Measurements from ENCODE around the gene RPS6KA2.

RPS6KA2 gene
- 30.2 to 121 (median 62.5) reads per million in 18 experiments for total RNA-seq

DNA sequence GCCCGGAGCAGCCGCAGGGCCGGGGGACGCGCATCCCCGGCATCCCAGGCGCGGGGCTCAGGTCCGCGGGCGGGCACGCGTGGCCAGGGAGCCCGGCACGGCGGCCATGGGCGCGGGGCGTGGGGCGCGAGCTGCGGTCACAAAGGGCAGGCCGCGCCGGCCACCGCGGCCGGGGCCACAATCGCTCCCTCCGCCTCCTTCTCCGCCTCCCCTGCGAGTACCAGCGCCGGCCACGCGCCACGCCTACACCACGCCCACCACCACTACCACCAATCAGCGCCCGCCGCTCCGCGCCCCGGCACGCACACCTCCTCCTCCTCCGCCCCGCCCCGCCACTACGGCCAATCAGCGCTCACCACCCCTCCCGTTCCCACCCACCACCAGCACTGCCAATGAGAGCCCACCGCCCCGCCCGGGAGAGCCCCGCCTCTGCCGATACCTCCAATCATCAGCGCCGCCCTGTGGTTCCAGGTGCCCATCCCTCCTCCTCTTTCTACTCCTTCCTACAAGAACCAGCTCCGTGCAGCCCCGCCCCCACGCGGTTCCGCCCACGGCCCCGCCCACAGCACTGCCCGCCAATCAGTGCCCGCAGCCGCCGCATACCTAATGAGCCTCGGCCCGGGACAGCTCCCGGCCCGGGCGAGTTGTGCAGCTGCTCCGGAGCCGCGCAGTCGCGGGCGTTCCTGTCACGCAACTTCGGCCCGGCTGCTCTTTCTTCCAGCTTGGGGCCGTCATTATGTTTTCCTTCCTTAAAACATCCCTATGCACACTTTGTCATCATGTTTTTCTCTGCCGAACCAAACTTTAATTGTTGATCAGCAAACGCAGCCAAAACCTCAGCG is at the start of gene RPS6KA2:
TSS of gene RPS6KA2 (minus strand) at position 219 of the 842 bp plus-strand sequence. CDS start 232 bp downstream, outside the sequence.
- peak; percentile 99 to 100 for DNase-seq

DNA sequence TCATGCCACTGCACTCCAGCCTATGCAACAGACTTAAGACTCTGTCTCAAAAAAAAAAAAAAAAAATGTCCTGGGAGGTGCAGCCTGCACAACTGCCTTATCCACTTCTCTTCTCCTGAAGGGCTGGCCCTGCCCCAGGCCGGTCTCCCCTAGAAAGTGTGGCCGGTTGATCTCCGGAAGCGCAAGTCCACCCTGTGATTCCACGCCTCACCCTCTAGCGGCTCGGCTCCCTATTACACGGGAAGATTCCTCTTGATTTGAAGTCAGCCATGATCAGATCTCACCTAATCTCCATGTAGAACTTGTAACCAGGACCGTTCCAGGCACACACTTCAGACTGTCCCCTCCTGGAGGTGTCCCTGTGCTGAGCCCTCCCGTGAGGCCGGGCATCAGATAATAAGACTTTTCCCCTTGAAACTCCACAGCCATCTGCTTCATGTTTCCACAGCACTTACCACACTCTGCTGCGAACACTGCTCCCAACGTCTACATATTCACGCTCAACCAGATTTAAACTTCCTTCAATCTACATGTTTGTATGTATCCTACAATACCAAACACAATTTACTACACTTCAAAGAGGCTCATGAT is 49.3 kb upstream of the RPS6KA2 start:
- DNase-seq = no peak

DNA sequence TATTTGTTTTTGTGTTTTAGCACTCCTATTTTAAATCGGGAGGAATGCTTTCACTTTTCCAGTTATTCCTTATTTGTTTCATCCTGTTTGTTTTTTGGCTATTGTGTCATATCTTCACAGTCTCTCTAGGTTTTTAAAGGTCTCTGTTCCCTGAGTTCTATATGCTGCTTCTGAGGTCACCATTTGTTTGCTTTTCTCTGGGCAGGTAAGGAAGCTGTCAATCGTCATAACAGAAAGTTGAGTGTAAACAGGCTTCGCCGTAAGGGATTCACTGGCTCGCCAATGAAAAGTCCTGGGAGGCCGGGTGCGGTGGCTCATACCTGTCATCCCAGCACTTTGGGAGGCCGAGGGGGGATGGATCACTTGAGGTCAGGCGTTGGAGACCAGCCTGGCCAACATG is 48.7 kb upstream of the RPS6KA2 start:
- no peak for DNase-seq

DNA sequence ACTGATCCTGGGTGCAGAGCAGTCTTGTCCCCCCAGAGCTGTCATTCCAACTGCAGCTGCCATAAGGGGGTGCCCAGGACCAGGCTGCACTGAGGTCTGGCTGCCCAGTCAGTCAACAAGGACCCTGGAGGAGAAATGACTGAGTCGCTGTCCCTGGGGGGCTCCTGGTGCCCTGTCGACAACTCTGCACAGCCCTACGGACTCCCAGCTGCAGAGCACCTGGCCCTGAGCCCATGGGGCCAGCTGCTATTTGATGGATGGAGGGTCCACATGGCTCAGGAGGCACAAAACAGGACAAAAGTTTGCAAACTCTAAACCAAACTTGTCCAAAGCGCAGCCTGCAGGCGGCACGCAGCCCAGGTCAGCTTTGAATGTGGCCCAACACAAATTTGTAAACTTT is 46.3 kb upstream of the RPS6KA2 start:
- DNase-seq = no peak

DNA sequence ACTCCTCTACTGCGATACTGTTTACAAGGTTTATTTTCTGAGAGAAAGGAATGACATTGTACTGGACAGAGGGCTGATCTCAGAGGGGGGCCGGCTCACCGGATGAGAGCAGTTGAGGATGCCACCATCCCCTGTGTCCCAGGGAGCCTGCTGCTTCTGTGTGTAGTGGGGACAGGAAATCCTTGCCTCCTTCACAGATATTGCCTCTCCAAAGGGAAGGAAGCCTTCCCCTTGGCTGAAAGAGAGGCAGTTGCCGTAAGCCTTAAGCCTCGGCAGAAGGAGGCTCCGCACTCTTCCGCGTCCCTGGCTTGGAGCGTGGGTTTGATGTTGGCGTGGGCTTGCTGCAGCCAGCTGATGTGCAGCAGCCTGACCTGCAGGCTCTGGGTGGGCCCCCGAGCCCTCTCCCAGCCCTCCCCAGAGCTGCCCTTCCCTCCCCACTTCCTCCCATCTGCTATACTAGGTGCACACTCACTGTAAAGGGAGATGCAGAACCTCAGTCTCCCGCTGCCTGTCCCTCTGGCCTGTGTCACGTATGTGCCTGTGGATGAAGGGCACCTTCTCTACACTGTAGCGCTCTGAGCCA is 45.7 kb upstream of the RPS6KA2 start:
- DNase-seq = peak in 1 of 2 donors; percentile 22

DNA sequence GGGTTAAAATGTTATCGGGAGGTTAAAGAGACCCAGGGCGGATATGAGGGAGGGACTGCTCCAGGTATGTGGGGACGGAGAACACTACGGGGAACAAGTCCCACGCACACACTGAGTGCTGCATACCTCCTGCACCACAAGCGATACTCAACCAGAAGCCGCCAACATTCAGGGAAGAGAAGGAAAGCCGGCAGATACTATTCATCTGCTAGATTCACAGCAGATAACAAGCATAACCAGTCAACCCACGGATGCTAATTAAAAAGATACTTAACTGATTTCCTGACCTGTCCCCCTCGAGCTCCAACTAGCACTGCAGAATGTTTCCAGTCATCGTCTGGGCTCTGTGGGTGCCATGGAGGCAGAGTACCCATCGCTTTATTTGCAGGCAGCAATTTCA is 45.1 kb upstream of the RPS6KA2 start:
- DNase-seq = no peak

DNA sequence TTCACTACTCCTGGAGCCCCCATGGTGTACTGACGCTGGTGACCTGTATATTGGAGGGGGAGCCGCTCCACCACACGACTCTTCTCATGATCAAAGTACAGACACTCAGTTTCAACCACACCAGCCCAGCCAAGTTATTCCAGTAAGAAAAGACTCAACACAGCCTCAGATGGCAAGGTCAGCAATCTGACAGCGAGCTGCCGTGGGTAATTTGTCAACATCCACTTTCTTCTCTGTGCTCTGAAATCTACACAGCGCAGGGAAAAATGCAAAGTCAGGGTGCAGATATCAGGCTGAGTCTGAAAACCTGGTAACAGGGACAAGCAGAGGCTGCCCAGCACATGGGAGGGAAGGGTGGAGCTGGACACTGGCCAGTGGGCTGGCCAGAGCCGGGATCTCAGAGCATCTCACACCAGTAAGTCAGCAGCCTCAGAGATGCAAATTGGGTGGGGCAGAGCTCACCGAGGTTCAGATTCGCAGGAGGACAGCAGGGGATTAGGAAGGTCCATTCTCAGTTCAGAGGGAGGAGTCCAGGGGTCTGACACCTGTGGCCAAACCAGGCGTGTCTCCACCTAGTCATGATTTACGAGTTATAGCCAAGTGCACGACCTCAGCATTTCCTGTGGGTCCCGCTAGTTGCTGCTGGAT is 44.5 kb upstream of the RPS6KA2 start:
- no peak for DNase-seq

DNA sequence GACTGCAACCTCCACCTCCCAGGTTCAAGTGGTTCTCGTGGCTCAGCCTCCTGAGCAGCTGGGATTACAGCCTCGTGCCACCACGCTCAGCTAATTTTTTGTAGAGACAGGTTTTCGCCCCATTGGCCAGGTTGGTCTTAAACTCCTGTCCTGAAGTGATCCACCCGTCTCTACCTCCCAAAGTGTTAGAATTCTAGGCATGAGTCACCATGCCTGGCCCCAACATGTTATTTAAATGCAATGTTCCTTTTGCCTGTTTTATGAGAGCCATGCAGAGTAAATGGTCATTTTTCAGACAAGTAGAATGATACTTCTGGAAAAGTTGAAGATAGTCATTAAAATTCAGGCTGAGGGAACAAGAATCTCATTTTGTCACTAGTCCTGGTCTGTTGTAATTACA is 43.8 kb upstream of the RPS6KA2 start:
- no peak for DNase-seq

DNA sequence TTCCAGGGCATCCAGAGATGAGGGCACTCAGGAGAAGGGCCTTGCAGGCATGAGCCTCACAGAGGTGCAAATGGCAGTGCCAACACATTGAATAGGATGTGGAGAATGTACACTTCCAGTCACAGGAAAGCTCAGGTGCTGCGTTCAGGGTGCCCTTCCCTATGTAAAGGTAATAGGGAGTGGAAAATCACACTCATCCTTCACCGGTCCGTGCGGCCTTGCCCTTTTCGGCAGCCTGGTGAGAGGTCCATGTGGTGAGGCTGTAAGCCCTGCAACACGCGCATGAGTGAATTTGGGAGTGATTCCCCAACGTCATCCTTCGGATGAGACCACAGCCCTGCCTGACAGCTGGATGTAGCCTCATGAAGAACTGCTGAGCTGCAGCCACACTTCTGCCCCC is 43.0 kb upstream of the RPS6KA2 start:
- no peak for DNase-seq

DNA sequence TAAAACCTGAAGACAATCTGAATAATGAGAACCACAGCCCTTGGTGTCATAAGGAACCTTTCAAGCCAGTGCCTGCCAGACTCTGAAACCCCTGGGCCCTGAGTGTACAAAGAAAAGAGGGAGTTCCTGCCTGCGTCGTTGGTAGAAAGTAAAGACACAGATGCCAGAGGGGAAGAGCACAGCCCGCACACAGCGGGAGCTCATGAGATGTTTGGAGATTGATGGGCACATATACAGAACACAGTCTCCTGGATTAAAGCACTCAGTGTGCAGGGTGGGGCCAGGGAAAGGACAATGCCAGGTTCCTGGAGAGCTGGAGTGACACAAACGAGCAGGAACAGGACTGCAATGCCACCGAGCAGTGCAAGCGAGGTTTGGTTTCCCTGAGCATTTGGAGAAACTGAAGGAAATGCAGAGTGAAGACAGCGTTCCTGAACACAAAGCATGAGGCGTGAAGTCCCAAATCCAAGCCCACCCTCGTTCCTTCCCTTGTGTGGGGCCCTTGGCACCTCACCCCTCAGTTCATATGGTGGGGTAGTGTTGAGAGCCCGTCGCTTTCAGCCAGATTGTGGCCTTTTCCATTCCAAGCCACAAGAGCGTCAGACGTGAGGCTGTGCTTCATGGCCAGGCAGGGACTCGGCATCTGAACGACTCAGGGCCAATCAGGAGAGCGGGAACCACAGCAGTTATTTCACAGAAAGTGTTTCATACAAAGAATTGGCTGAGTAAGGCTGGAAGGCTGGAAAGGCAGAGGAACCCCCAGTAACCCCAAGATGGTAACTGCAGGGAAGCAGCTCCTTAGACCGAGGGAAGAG is 41.0 kb upstream of the RPS6KA2 start:
- DNase-seq = no peak

DNA sequence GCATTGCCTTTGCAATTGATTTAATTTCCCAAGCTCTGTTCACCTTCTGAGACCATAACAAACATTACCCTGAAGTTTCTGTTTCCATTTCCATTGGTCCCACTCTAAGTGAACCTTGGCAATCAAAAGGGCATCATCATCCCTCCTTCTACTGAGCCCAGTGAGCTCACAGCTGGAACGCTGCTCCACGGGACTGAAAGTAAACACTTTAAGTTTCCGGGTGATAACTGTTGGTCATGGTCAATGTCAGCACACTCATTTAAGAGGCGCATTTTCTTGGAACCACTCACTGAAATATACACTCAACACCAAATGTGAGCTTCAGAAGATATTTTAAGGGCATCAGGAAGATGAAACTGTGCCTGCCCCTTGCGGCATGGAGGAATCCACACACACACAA is 37.1 kb upstream of the RPS6KA2 start:
- no peak for DNase-seq

DNA sequence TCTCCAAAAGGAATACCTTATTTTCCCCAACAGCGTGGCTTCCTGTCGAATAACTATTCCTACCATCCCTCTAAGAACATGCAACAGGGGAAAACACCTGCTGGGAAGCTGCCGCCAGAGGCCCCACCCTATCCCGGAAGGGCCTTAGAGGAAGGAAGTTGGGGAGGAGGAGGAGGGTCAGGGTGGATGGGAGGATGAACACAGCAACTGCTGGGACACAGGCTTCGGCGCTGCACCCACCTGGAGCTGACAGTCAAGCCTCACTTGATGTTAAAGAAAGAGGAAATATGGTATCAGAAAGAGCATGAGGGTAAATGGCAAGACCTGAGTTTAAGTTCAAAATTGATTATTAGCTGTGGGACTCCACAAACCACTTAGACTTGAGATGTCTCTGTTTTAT is 36.5 kb upstream of the RPS6KA2 start:
- no peak for DNase-seq

DNA sequence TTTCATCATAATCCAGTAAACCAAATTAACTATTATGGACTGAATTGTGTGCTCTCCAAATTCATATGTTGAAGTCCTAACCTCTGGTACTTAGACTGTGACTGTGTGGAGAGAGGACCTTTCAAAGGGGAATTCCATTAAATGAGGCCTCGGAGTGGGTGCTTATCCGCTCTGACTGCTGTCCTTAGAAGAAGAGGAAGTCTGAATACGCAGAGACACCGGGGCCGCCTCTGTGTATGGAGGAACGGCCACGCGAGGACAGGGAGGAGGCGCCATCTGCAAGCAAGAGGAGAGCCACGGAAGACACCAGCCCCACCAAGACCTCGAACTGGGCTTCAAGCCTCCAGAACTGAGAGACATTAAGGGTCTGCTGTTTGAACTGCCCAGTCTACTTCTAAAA is 35.6 kb upstream of the RPS6KA2 start:
- DNase-seq = peak; percentile 19 to 44

DNA sequence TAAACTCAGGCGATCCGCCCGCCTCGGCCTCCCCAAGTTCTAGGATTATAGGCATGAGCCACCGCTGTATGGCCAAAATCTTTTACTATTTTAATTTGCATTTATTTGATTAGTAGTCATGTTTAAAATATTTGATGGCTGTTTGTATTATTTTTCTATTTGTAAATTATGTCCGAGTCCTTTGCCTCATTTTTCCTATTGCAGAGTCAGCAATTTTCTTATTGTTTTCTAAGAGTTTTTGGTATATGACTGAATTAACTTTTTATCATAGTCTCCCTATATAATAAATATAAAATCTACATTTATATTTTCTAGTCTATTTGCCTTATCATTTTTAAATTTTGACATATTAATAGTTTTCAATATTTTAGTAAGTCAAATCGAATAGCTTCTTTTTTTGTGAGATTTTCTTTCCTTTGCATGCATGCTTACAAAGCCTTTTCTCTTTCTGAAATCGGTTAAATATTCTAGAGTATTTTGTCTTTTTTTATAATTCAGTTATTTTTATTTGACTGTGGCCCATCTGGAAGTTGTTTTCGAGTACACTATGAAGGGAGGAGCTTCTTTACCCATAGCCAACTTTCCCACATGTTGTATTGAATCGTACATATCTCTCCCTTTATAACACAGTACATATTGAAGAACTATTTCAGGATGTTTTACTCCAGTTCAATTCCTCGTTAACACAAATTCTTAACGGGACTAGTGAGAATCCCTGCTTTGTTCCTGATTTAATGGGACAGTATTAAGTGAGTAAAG is 34.5 kb upstream of the RPS6KA2 start:
- DNase-seq = no peak

DNA sequence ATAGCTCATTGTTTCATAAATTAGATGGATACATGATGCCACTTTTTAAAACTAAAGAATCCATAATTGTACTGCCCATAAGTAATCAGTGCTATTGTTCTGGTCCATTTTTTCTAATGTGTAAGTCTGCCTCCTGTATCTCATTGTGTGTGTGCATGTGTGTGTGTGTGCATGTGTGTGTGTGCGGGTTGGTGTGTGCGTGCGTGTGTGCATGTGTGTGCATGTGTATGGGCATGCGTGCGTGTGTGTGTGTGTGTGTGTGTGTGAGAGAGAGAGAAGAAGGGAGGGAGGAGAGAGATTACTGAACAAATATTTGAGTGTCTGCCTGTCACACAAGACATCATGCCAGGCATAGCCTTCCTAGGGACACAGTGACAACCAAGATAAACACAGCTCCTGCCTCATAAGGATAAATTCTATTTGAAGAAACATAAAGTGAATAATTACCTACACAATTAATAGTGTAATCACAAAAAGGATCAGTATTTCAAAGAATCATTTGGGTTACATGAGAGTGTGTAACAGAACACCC is 33.2 kb upstream of the RPS6KA2 start:
- DNase-seq = no peak

DNA sequence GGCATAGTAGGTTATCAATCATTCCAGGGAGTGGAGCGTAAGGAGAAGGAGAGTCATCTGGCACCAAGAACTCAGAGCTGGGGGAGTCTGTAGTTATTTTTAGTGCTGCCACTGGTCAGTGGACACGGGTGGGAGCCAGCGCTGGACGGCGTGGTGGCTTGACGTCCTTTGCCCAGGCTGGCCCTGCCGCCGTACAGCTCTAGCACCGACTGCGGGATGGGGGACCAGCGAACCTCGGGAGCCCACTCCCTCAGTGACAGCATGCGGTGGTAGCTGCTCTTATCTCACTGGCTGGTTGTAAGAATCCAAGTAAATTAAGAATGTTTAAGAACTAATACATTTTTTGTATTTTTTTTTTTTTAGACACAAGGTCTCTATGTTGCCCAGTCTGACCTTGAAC is 32.5 kb upstream of the RPS6KA2 start:
- DNase-seq = no peak

DNA sequence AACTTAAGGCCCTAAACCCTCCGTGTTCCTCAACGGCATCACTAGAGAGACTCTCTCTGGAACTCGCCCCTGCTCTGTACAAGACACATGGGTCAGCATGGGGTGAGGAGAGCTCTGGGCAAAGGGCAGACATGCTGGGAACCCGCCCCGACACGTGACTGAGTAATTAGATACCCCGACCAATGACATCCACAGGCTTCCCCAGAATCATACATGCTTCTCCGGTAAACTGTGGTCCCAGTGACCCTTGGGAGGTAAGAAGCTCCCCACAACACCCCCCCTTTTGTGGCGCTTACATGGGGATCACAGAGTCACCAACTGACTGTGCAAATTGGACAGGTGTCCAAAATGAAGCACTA is 31.7 kb upstream of the RPS6KA2 start:
- no peak for DNase-seq

DNA sequence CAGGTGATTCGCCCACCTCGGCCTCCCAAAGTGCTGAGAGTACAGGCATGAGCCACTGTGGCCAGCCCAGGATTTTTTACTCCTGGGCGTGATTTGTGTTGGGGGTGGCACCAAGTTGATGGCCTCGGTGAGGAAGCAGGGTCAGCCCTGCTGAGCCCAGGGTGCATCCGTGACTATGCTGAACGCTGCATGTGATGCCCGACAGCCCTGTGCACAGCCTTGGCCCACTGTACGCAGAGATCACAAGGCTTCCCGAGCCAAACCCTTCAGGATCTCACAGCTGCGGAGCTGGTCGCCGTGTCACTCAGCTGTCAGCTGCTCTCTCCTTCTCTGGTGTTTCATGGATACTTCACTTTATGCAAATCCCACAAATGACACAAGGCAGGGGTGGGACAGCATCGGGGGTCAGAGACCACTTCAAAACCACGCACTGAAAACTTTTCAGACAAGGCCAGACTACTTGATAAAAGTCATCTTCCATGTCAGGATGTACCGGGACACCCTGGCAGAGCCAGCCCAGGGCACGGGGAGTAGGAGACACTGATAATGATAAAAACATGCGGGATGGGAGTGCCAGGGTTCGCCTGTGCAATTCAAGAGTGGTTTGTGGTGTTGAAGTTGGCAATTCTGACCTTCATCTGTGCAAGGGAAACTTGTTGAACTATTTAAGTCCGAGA is 31.2 kb upstream of the RPS6KA2 start:
- DNase-seq = no peak

DNA sequence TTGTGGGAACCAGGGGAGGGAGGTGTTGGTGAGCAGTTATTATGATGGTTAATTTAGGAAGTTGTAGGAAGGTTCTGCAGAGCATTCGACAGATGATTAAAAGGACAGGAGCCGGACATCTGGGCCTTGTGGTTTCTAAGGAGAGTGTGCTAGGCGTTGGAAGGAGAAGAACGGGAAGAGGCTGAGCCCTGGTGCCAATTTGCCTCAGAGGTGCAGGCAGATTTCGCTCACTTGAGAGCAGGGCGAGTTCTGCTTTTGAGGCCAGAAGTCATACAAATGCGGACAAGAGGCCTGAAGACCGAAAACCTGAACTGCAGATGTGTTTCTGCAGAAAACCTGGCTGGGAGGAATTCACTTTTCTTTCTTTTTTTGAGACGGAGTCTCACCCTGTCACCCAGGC is 30.5 kb upstream of the RPS6KA2 start:
- peak; percentile 25 to 52 for DNase-seq

DNA sequence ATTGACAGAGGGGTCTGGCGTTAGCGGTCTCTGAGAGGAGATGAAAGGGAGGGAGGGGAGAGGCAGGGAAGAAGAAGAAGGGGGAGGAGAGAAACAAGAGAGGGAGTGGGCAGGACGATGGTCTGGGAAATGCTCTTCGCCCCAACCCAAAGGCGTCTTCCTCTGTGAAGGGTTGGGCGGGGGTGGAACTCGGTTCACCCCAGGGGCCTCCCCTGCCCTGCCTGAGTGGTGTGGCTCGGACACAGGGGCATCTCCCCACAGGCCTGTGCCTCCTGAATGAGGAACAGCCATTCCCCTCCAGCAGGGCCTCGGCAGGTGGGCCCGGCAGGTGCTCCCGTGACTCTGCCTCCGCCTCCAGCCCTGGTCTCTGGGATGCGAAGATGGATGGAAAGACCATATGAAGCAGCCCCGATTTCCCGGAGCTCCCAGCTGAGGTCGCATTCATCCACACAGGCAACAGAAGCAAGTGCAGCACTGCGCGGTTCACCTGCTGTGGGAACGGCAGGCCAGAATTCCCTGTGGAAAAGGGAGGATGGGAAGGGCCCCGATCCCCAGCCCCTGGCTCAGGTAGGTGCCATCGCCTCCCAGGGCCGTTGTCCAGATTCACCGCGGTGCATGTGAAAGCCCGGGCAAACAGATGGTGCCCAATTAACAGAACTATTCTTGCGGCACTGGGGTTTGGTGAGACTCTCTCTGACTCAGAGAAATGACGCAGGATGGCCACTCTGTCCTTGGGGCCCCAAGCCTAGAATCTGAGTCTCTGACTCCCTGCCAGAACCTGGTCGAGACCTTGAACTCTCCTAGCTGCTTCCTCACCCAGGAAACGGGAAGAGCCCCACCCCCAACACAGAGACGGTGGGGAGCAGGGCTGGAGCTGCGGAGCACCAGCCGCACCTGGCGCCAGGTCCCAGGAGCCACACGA is 29.4 kb upstream of the RPS6KA2 start:
- DNase-seq = no peak
